Lower leg skin (tissue), 4 donors: ENCODE measurements around the gene NUCB2. TPM values are rescaled to one million over a fixed set of nuclear protein-coding genes. Genes with fewer than 3 reads are reported as not detected.
"Not testable (repeated sequence)": the region's sequence is repeated elsewhere in the genome, so short reads cannot be mapped to it uniquely, and the experiment has no call there.

Experiments used
- DNase-seq, 2 donors: peaks; one replicate each; pipeline ENCODE4 v3.0.0-alpha.2; 2019; ENCODE audit warnings: low spot score in 2 of 2
- H3K4me3 ChIP-seq: fragments of 200-600 bp; sonication (generic); 2 replicates; pipeline ENCODE4 v1.5.1; 2017; ENCODE audit warnings: mild to moderate bottlenecking, low read depth; ENCODE audit not compliant: poor library complexity, severe bottlenecking
- CTCF ChIP-seq, 3 donors: fragments of 450-650 bp; IDR thresholded peaks; one replicate each; pipeline ENCODE4 v1.5.1; 2016; ENCODE audit warnings: antibody characterized with exemption in 3 of 3, mild to moderate bottlenecking in 3 of 3, moderate library complexity in 2 of 3
- POLR2A ChIP-seq, 2 donors: fragments of 450-650 bp; IDR thresholded peaks; one replicate each; pipeline ENCODE4 v1.6.1; 2016 to 2017; ENCODE audit warnings: antibody characterized with exemption in 2 of 2, mild to moderate bottlenecking in 1 of 2, moderate library complexity in 1 of 2
- whole genome bisulfite sequencing, 2 donors: methylation state at CpG; one replicate each; pipeline ENCODE4 v1.1.5; 2018; 5-methylcytosine and 5-hydroxymethylcytosine counted together
- intact Hi-C: fragments of 100-400 bp; cut with DNase I; formaldehyde crosslinking; loops from one replicate; pipeline ENCODE4 v1.15.0; 2023; ENCODE audit warnings: low total_unique reads
- total RNA-seq, 4 donors: library from RNA; depleted of rRNA; stranded (reverse); fragments of >200 nt; gene quantifications; one replicate each; pipeline ENCODE4 v1.1.0, GENCODE V29; 2016

Gene NUCB2
- 10 to 100 TPM; 13.1 to 27.1 (median 17.9) TPM for total RNA-seq

- 0 to 1% methylated on average over 30 to 65 of the region's 75 CpGs for WGBS, 2 donors
- intact Hi-C loops, result no loop called here
- H3K4me3 ChIP-seq, result peak within 1 kb of the TSS; percentile 74
- TF ChIP-seq POLR2A (IDR thresholded peaks at IDR 0.05) (no peak), CTCF (IDR thresholded peaks at IDR 0.05) (peak in 1 of 3 donors; percentile 21)
- peak; percentile 95 to 99 for DNase-seq
These were observed at the start of gene NUCB2 for GRCh38 chr11:17276236-17277023. TSS of gene NUCB2 (plus strand) at chr11:17276739. CDS start at chr11:17295324, 18,585 bp downstream.

- intact Hi-C loops, result loop anchor here (10.0 kb wide), 2 partner anchors 156 to 456 kb away; partner anchors contain the start of gene KCNJ11
- 92 to 94% methylated on average over 30 to 38 of the region's 38 CpGs for WGBS, 2 donors
- DNase-seq, H3K4me3 ChIP-seq: not testable (repeated sequence)
These were observed 48.2 kb upstream of the NUCB2 start for GRCh38 chr11:17228186-17228925.

GRCh38 chr11:17229481-17230152, 46.9 kb upstream of the NUCB2 start:
- intact Hi-C loops, result loop anchor here (5.0 to 10.0 kb wide), 3 partner anchors 155 to 455 kb away; partner anchors contain the start of gene KCNJ11
- H3K4me3 ChIP-seq, result no peak overlapping the region
- TF ChIP-seq CTCF (IDR thresholded peaks at IDR 0.05), result no peak
- TF ChIP-seq POLR2A (IDR thresholded peaks at IDR 0.05), result no peak
- 62 to 78% methylated on average over 7 of the region's 7 CpGs for WGBS, 2 donors
- DNase-seq, result no peak

GRCh38 chr11:17230867-17231851, 45.4 kb upstream of the NUCB2 start:
- intact Hi-C loops, result loop anchor here (5.0 kb wide), 1 partner anchor 276 kb away; no protein-coding TSS in a partner anchor
- TF ChIP-seq CTCF (IDR thresholded peaks at IDR 0.05) (no peak), POLR2A (IDR thresholded peaks at IDR 0.05) (no peak)
- WGBS, 2 donors, result 77 to 79% methylated on average over 3 of the region's 3 CpGs
- H3K4me3 ChIP-seq, result no peak overlapping the region
- DNase-seq, result no peak

GRCh38 chr11:17233101-17233500, 43.4 kb upstream of the NUCB2 start:
- intact Hi-C loops, result loop anchor here (5.0 kb wide), 1 partner anchor 274 kb away; no protein-coding TSS in a partner anchor
- TF ChIP-seq POLR2A (IDR thresholded peaks at IDR 0.05) (no peak), CTCF (IDR thresholded peaks at IDR 0.05) (no peak)
- no peak overlapping the region for H3K4me3 ChIP-seq
- DNase-seq, result no peak
